H9 (cell line): ENCODE measurements around the gene CCT7. TPM values are rescaled to one million over a fixed set of nuclear protein-coding genes. Genes with fewer than 3 reads are reported as not detected.

Experiments
- DNase-seq: peaks from one replicate; pipeline ENCODE4 v3.0.0-alpha.2; 2017
- H2AFZ ChIP-seq: one replicate; pipeline ENCODE4 v1.6.1; 2013; ENCODE audit warnings: mild to moderate bottlenecking, low read length, control low read depth, moderate library complexity
- H2AK5ac ChIP-seq: 2 replicates; pipeline ENCODE4 v1.6.1; 2013; ENCODE audit warnings: low read length, control low read depth, mixed read lengths; ENCODE audit not compliant: insufficient read length
- H2BK120ac ChIP-seq: one replicate; pipeline ENCODE4 v1.6.1; 2013; ENCODE audit warnings: low read depth, mild to moderate bottlenecking, low read length, control low read depth, inconsistent platforms; ENCODE audit not compliant: poor library complexity, severe bottlenecking
- H2BK12ac ChIP-seq: 2 replicates; pipeline ENCODE4 v1.6.1; 2013; ENCODE audit warnings: low read length, control low read depth, mixed read lengths, low read depth; ENCODE audit not compliant: insufficient read length
- H2BK15ac ChIP-seq: 2 replicates; pipeline ENCODE4 v1.6.1; 2013; ENCODE audit warnings: low read depth, low read length, control low read depth
- H2BK20ac ChIP-seq: one replicate; pipeline ENCODE4 v1.6.1; 2013; ENCODE audit warnings: low read depth, mild to moderate bottlenecking, low read length, control low read depth, inconsistent platforms; ENCODE audit not compliant: poor library complexity, severe bottlenecking
- H2BK5ac ChIP-seq: 2 replicates; pipeline ENCODE4 v1.6.1; 2013; ENCODE audit warnings: low read length, control low read depth, mixed read lengths; ENCODE audit not compliant: insufficient read length
- H3K14ac ChIP-seq: 2 replicates; pipeline ENCODE4 v1.6.1; 2013; ENCODE audit warnings: low read length, control low read depth; ENCODE audit not compliant: insufficient read depth
- H3K18ac ChIP-seq: 2 replicates; pipeline ENCODE4 v1.6.1; 2013; ENCODE audit warnings: low read depth, mild to moderate bottlenecking, mixed read lengths, low read length, control low read depth; ENCODE audit not compliant: insufficient read length
- H3K23ac ChIP-seq: 2 replicates; pipeline ENCODE4 v1.6.1; 2013; ENCODE audit warnings: low read length, control low read depth, mixed read lengths, low read depth; ENCODE audit not compliant: insufficient read length
- H3K23me2 ChIP-seq: 2 replicates; pipeline ENCODE4 v1.6.1; 2013; ENCODE audit warnings: low read depth, mild to moderate bottlenecking, mixed read lengths, low read length, control low read depth; ENCODE audit not compliant: insufficient read length, poor library complexity, severe bottlenecking
- H3K27ac ChIP-seq: 2 replicates; pipeline ENCODE4 v1.5.1; 2013; ENCODE audit warnings: low read length, control low read depth, mixed read lengths, low read depth; ENCODE audit not compliant: insufficient read length
- H3K27me3 ChIP-seq: 2 replicates; pipeline ENCODE4 v1.6.1; 2013; ENCODE audit warnings: low read length, control low read depth, inconsistent platforms; ENCODE audit not compliant: insufficient read depth
- H3K4ac ChIP-seq: 2 replicates; pipeline ENCODE4 v1.6.1; 2013; ENCODE audit warnings: low read depth, mild to moderate bottlenecking, control low read depth, inconsistent platforms, low read length, moderate library complexity
- H3K4me1 ChIP-seq: 2 replicates; pipeline ENCODE4 v1.6.1; 2013; ENCODE audit warnings: low read length, control low read depth, inconsistent platforms; ENCODE audit not compliant: insufficient read depth
- H3K4me2 ChIP-seq: 2 replicates; pipeline ENCODE4 v1.6.1; 2013; ENCODE audit warnings: low read length, control low read depth, mixed read lengths; ENCODE audit not compliant: insufficient read length, insufficient read depth
- H3K56ac ChIP-seq: 2 replicates; pipeline ENCODE4 v1.6.1; 2013; ENCODE audit warnings: low read depth, mild to moderate bottlenecking, mixed read lengths, low read length, control low read depth; ENCODE audit not compliant: insufficient read length
- H3K79me1 ChIP-seq: 2 replicates; pipeline ENCODE4 v1.6.1; 2013; ENCODE audit warnings: low read depth, mild to moderate bottlenecking, moderate library complexity, low read length, control low read depth, inconsistent platforms; ENCODE audit not compliant: insufficient read depth, poor library complexity, severe bottlenecking
- H3K79me2 ChIP-seq: 2 replicates; pipeline ENCODE4 v1.6.1; 2013; ENCODE audit warnings: low read length, control low read depth, inconsistent platforms; ENCODE audit not compliant: insufficient read depth
- H3K9ac ChIP-seq: 2 replicates; pipeline ENCODE4 v1.6.1; 2013; ENCODE audit warnings: low read length, control low read depth, mixed read lengths; ENCODE audit not compliant: insufficient read length; ENCODE audit errors: extremely low read depth
- H3K9me3 ChIP-seq: one replicate; pipeline ENCODE4 v1.6.1; 2013; ENCODE audit warnings: low read depth, low read length, inconsistent platforms; ENCODE audit not compliant: control insufficient read depth
- H3T11ph ChIP-seq: one replicate; pipeline ENCODE4 v1.6.1; 2013; ENCODE audit warnings: mild to moderate bottlenecking, low read length, control low read depth, inconsistent platforms
- H4K20me1 ChIP-seq: one replicate; pipeline ENCODE4 v1.6.1; 2013; ENCODE audit not compliant: control insufficient read depth, insufficient read length, insufficient read depth
- H4K5ac ChIP-seq: 2 replicates; pipeline ENCODE4 v1.6.1; 2013; ENCODE audit warnings: low read depth, mild to moderate bottlenecking, mixed read lengths, low read length, control low read depth; ENCODE audit not compliant: insufficient read length
- H4K8ac ChIP-seq: replicated peaks from 2 replicates; pipeline ENCODE4 v1.6.1; 2013; ENCODE audit warnings: low read length, control low read depth, mixed read lengths, low read depth; ENCODE audit not compliant: insufficient read length
- H4K91ac ChIP-seq: 2 replicates; pipeline ENCODE4 v1.6.1; 2013; ENCODE audit warnings: low read depth, mild to moderate bottlenecking, moderate library complexity, mixed read lengths, low read length, control low read depth; ENCODE audit not compliant: insufficient read length
- H3K27ac Mint-ChIP-seq, 3 experiments: 2 replicates in 2 of 3; 3 replicates in 1 of 3; pipeline ENCODE4 v1.8.0; 2020 to 2021; ENCODE audit warnings: mixed read lengths in 3 of 3, mild to moderate bottlenecking in 1 of 3, moderate library complexity in 1 of 3
- H3K27me3 Mint-ChIP-seq: 2 replicates; pipeline ENCODE4 v1.8.0; 2021; ENCODE audit warnings: low read depth, mild to moderate bottlenecking, moderate library complexity, mixed read lengths
- H3K36me3 Mint-ChIP-seq, 3 experiments: 2 replicates in 2 of 3; 3 replicates in 1 of 3; pipeline ENCODE4 v1.8.0; 2020 to 2021; ENCODE audit warnings: low read depth in 3 of 3, mixed read lengths in 3 of 3; ENCODE audit not compliant: insufficient read depth in 1 of 3
- H3K4me1 Mint-ChIP-seq, 2 experiments: 2 replicates each; pipeline ENCODE4 v1.8.0; 2020; ENCODE audit warnings: mixed read lengths in 2 of 2
- H3K4me3 Mint-ChIP-seq, 2 experiments: 2 replicates in 1 of 2; 3 replicates in 1 of 2; pipeline ENCODE4 v1.8.0; 2020 to 2021; ENCODE audit warnings: mild to moderate bottlenecking in 2 of 2, mixed read lengths in 2 of 2, moderate library complexity in 1 of 2
- H3K9me3 Mint-ChIP-seq, 2 experiments: 2 replicates in 1 of 2; 3 replicates in 1 of 2; pipeline ENCODE4 v1.8.0; 2020; ENCODE audit warnings: mild to moderate bottlenecking in 2 of 2, mixed read lengths in 2 of 2, moderate library complexity in 1 of 2
- CTCF ChIP-seq: fragments of 200-600 bp; sonication (generic); conservative IDR thresholded peaks from 3 replicates; pipeline ENCODE4 v1.8.0; 2021; ENCODE audit warnings: antibody characterized with exemption, mild to moderate bottlenecking
- WGBS: extraction: QIAGEN DNeasy Blood & Tissue Kit; methylation state at CpG from one replicate; pipeline ENCODE4 v1.1.7; 2013; ENCODE audit warnings: missing lambda C conversion rate, low lambda C conversion rate, mixed read lengths; ENCODE audit not compliant: insufficient read length; ENCODE audit errors: extremely low coverage; 5-methylcytosine and 5-hydroxymethylcytosine counted together
- total RNA-seq: library from RNA; stranded (reverse); gene quantifications from 2 replicates; pipeline ENCODE4 v1.2.1, GENCODE V29; 2021

CCT7 gene
- total RNA-seq, 1 experiment from 2014 or later: 500 TPM

DNA sequence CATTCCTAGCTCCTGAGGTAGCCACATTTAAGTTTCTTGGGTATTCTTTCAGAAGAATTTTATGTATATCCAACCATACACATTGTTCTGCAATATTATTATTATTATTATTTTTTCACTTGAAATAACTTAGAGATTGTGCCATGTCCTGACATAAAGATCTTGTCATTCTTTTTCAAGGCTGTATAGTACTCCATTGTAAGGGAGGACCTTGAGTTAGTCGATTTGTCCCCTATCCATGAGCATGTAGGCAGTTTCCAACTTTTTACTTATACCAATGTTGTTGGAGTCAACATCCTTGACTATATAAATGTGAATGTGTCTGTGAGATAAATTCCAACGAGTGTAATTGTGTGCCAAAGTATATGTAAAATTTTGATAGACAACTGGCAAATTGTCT, 60.1 kb downstream of the CCT7 start:
- peaks cover 10 to 20% of the 10 kb centered on the region in 2 experiments for H3K4me1 Mint-ChIP-seq
- Histone ChIP-seq H3K56ac (no peak overlapping the region), H2BK12ac (no peak overlapping the region), H2AFZ (no peak overlapping the region), H2BK15ac (no peak overlapping the region), H3K27ac (no peak overlapping the region), H4K8ac (no peak overlapping the region), H2BK20ac (no peak overlapping the region), H4K91ac (no peak overlapping the region), H2AK5ac (no peak overlapping the region), H4K5ac (no peak overlapping the region), H2BK5ac (no peak overlapping the region), H4K20me1 (no peaks in the 10 kb centered on the region), H3K9ac (no peak overlapping the region), H3K18ac (no peak overlapping the region), H3K79me1 (no peaks in the 10 kb centered on the region), H3K23me2 (peaks cover 17% of the 10 kb centered on the region), H3K27me3 (peaks cover 35% of the 10 kb centered on the region), H3K14ac (no peak overlapping the region), H3K9me3 (no peaks in the 10 kb centered on the region), H3K79me2 (no peaks in the 10 kb centered on the region), H3K4me2 (no peak overlapping the region), H3K4me1 (no peaks in the 10 kb centered on the region), H2BK120ac (no peak overlapping the region), H3K23ac (no peak overlapping the region), H3K4ac (no peak overlapping the region), H3T11ph (no peak overlapping the region)
- H3K27ac Mint-ChIP-seq: no peak overlapping the region
- no peaks in the 10 kb centered on the region; a peak in 1 of 7 replicates for H3K36me3 Mint-ChIP-seq
- WGBS: no CpG with 5 or more reads among the region's 2 CpGs
- DNase-seq: no peak
- peaks cover 0 to 2% of the 10 kb centered on the region in 2 experiments; a peak in 2 of 5 replicates for H3K9me3 Mint-ChIP-seq
- TF ChIP-seq CTCF: no peak
- H3K4me3 Mint-ChIP-seq: no peak overlapping the region
- peaks cover 91% of the 10 kb centered on the region for H3K27me3 Mint-ChIP-seq
